OCI-LY3 (cell line): ENCODE data around the gene TEX19.

ENCODE experiments used
- H2AFZ ChIP-seq: fragments of 200-600, 300-600 bp; shearing (Covaris generic); 2 replicates; pipeline ENCODE4 v1.6.0; 2014; ENCODE audit warnings: antibody characterized with exemption, low read depth, low read length
- H3K27ac ChIP-seq: fragments of 200-600, 300-600 bp; sonication (generic); 2 replicates; pipeline ENCODE4 v1.5.1; 2014; ENCODE audit warnings: mild to moderate bottlenecking, low read length, moderate library complexity, mixed read lengths
- H3K27me3 ChIP-seq: fragments of 200-600, 300-600 bp; sonication (generic); 2 replicates; pipeline ENCODE4 v1.6.1; 2014; ENCODE audit warnings: low read depth, low read length, mixed read lengths
- H3K36me3 ChIP-seq: fragments of 200-600, 300-600 bp; sonication (generic); replicated peaks from 2 replicates; pipeline ENCODE3; 2014; ENCODE audit warnings: low read depth, low read length, mixed read lengths
- H3K4me1 ChIP-seq: fragments of 300-600, 200-600 bp; sonication (generic); 2 replicates; pipeline ENCODE4 v1.6.1; 2014; ENCODE audit warnings: low read length, mixed read lengths
- H3K4me2 ChIP-seq: fragments of 200-600, 300-600 bp; sonication (generic); 2 replicates; pipeline ENCODE4 v1.6.1; 2014; ENCODE audit warnings: low read length, mixed read lengths
- H3K4me3 ChIP-seq: fragments of 300-600, 200-600 bp; sonication (generic); 2 replicates; pipeline ENCODE4 v1.5.1; 2014; ENCODE audit warnings: antibody characterized with exemption, mild to moderate bottlenecking, low read length, moderate library complexity
- H3K79me2 ChIP-seq: fragments of 300-600, 200-600 bp; shearing (Covaris generic); 2 replicates; pipeline ENCODE4 v1.6.1; 2014; ENCODE audit warnings: mild to moderate bottlenecking, low read length, mixed read lengths
- H3K9ac ChIP-seq: fragments of 300-600, 200-600 bp; shearing (Covaris generic); 2 replicates; pipeline ENCODE4 v1.6.0; 2014; ENCODE audit warnings: mild to moderate bottlenecking, low read length, moderate library complexity
- H3K9me3 ChIP-seq: fragments of 200-600, 300-600 bp; shearing (Covaris generic); 2 replicates; pipeline ENCODE4 v1.6.1; 2014; ENCODE audit warnings: low read length, mixed read lengths; ENCODE audit not compliant: insufficient read depth
- H4K20me1 ChIP-seq: fragments of 200-600, 300-600 bp; sonication (generic); 2 replicates; pipeline ENCODE4 v1.6.1; 2016; ENCODE audit warnings: low read length, mixed read lengths; ENCODE audit not compliant: insufficient read depth
- EZH2phosphoT487 ChIP-seq: fragments of 200-600 bp; shearing (Covaris generic); IDR thresholded peaks from 2 replicates; pipeline ENCODE4 v1.6.1; 2018; ENCODE audit warnings: antibody characterized with exemption, mixed run types, low read depth
- TF ChIP-seq, protein P1 (sequence below): fragments of 200-600, 300-600 bp; sonication (generic); IDR thresholded peaks from 2 replicates; pipeline ENCODE4 v1.5.1; 2014; ENCODE audit warnings: antibody characterized with exemption, low read length, low read depth

Gene TEX19

DNA sequence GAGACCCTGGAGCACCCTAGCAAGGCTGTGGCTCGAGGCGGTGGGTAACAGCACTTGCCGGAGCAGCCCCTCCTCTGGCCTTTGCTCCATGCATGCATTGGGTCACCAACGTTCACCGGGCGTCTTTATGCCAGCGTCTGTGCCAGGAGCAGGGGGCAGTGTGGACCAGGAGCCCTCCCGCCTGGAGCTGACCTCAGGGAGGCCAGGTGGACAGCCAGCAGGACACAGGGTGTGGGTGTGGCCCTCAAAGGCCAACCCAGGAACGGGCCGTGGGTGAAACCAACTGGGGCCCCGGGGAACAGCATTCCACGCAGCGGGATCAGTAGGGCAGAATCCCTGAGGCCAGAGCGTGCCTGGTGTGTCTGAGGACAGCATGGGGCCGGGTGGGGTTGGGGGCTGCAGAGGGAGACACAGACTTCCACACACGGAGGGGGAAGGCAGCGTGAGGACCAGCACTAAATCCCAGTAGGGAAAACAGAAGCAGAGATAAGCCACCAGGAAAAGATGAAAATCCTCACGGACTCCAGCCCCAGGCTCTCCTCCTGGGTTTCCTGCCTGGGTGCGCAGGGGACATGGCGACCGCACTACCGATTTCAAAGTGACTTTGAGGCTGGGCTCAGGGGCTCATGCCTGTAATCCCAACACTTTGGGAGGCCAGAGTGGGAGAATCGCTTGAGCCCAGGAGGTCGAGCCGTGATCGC lies 38.8 kb upstream of the TEX19 start:
- Histone ChIP-seq H3K36me3 (no peaks in the 10 kb centered on the region), H3K79me2 (no peaks in the 10 kb centered on the region), H2AFZ (no peak overlapping the region), H3K4me1 (peaks cover 21% of the 10 kb centered on the region), H3K9me3 (no peaks in the 10 kb centered on the region), H3K4me3 (no peak overlapping the region), H3K9ac (no peak overlapping the region), H4K20me1 (no peaks in the 10 kb centered on the region), H3K27ac (no peak overlapping the region), H3K27me3 (peaks cover 17% of the 10 kb centered on the region), H3K4me2 (peak overlapping the region; percentile 95; the same call in 1 of the 2 replicates)
- no peak for TF ChIP-seq EZH2phosphoT487
- TF ChIP-seq, protein P1, sequence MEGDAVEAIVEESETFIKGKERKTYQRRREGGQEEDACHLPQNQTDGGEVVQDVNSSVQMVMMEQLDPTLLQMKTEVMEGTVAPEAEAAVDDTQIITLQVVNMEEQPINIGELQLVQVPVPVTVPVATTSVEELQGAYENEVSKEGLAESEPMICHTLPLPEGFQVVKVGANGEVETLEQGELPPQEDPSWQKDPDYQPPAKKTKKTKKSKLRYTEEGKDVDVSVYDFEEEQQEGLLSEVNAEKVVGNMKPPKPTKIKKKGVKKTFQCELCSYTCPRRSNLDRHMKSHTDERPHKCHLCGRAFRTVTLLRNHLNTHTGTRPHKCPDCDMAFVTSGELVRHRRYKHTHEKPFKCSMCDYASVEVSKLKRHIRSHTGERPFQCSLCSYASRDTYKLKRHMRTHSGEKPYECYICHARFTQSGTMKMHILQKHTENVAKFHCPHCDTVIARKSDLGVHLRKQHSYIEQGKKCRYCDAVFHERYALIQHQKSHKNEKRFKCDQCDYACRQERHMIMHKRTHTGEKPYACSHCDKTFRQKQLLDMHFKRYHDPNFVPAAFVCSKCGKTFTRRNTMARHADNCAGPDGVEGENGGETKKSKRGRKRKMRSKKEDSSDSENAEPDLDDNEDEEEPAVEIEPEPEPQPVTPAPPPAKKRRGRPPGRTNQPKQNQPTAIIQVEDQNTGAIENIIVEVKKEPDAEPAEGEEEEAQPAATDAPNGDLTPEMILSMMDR: no peak

DNA sequence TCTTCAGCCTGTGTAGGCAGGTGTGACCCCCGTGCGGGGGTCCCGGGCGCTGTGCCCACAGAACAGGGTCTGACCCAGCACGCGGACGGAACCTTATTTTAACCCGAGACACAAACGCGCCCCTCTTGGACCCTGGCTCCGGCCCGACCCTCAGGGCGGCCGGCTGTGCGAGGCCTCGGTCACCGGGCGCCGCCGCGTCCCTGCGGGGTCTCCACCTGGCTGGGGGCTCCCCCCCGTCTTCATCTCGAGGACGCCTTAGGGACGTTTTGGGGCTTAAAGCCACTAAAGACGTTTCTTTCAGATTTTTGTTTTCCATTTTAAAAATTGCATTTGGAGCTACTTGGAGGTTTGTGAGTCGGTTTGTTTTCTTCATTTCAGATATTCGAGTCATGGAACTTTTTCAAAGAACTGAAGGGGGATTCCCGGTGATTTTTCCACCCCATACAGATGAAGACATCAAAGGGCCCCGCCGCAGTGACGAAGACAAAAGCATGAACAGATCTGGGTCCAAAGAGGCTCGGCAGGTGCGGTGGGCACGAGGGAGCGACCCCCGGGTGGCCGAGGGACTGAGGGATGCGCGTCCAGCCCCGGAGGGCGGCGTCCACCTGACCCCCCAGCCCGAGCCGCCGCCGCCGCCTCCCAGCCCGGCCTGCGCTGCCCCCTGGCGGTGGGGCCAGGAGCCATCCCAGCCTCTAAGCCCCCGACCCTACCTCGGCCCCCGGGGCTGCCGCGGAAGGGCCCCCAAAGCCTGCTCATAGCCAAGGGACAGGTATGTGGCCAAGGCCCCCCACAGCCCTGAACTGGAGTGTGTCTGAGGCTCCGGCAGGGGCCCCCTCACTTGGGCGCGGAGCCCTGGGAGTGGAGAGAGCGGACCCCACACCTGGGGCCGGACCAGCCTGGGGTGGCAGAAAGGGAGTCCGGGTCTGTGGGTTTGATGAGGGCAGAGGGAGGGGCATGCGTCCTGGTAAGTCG lies 37.8 kb upstream of the TEX19 start:
- Histone ChIP-seq H2AFZ (peak overlapping the region; percentile 70), H3K36me3 (no peaks in the 10 kb centered on the region), H3K27me3 (peaks cover 20% of the 10 kb centered on the region), H3K4me2 (peak overlapping the region; percentile 95), H3K79me2 (no peaks in the 10 kb centered on the region), H3K27ac (peak overlapping the region; percentile 14; the same call in 1 of the 2 replicates), H3K4me1 (peaks cover 21% of the 10 kb centered on the region), H3K9me3 (no peaks in the 10 kb centered on the region), H3K9ac (peak overlapping the region; percentile 52), H3K4me3 (peak overlapping the region; percentile 78), H4K20me1 (no peaks in the 10 kb centered on the region)
- TF ChIP-seq, protein P1: peak; percentile 88
- no peak for TF ChIP-seq EZH2phosphoT487

DNA sequence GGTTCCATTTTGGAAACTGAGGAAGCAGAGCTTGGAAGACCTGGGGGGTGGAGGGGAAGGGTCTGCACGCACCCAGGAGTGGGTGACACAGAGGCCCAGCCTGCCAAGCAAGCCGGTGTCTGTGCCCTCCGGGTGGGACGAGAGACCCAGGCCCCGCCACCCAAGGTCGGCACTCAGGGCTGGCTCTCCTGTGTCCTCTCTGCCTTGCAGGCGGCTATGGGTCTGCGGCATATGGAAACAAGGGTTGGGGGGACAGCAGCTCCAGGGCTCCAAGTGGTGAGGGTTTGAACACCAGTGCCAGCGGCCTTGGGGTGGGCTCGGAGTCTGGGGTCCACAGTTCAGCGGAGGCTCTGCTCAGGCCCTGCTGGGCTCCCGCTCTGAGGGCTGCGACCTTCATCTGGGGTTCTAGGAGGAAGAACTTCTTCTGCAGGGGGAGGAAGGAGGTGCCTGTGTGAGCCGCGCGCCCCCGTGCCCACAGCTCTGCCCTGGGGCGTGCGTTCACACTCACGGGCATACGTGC lies 37.0 kb upstream of the TEX19 start:
- Histone ChIP-seq H3K4me1 (peaks cover 21% of the 10 kb centered on the region), H4K20me1 (no peaks in the 10 kb centered on the region), H3K9me3 (no peaks in the 10 kb centered on the region), H2AFZ (no peak overlapping the region; the same call in 1 of the 2 replicates), H3K9ac (peak overlapping the region; percentile 52; the same call in 1 of the 2 replicates), H3K27ac (no peak overlapping the region), H3K4me2 (peak overlapping the region; percentile 95), H3K4me3 (peak overlapping the region; percentile 78), H3K79me2 (no peaks in the 10 kb centered on the region), H3K27me3 (peaks cover 20% of the 10 kb centered on the region), H3K36me3 (no peaks in the 10 kb centered on the region)
- TF ChIP-seq, protein P1: no peak
- no peak for TF ChIP-seq EZH2phosphoT487
